Lung (tissue), 12 donors: ENCODE data around the gene BMS1. TPM values are rescaled to one million over a fixed set of nuclear protein-coding genes. Genes with fewer than 3 reads are reported as not detected.
"Not testable (repeated sequence)": the region's sequence is repeated elsewhere in the genome, so short reads cannot be mapped to it uniquely, and the experiment has no call there.

Experiments
- ATAC-seq: fragments of 200-7000 bp; cut with Tn5 transposase; one replicate; pipeline ENCODE4 v1.9.1; 2020; ENCODE audit warnings: moderate number of reproducible peaks; ENCODE audit not compliant: insufficient read depth, low FRiP score
- DNase-seq, 3 donors: peaks; one replicate each; pipeline ENCODE4 v3.0.0-alpha.2; 2013 to 2017
- H3K27ac ChIP-seq, 2 donors: one replicate each; pipeline ENCODE4 v1.5.1; 2013; ENCODE audit warnings: mild to moderate bottlenecking in 2 of 2, moderate library complexity in 2 of 2, control low read depth in 1 of 2, inconsistent platforms in 1 of 2, low read depth in 1 of 2, low read length in 1 of 2
- H3K27me3 ChIP-seq, 3 donors: one replicate each; pipeline ENCODE4 v1.5.1; 2013; ENCODE audit warnings: low read length in 2 of 3; ENCODE audit not compliant: control insufficient read depth in 3 of 3, insufficient read depth in 3 of 3
- H3K36me3 ChIP-seq, 4 donors: one replicate each; pipeline ENCODE4 v1.5.1; 2013; ENCODE audit warnings: low read length in 4 of 4, mild to moderate bottlenecking in 1 of 4, moderate library complexity in 1 of 4; ENCODE audit not compliant: control insufficient read depth in 4 of 4, insufficient read depth in 4 of 4
- H3K4me1 ChIP-seq, 5 donors: one replicate each; pipeline ENCODE4 v1.5.1; 2013; ENCODE audit warnings: low read length in 5 of 5, mild to moderate bottlenecking in 2 of 5, moderate library complexity in 1 of 5; ENCODE audit not compliant: control insufficient read depth in 5 of 5, insufficient read depth in 5 of 5
- H3K4me3 ChIP-seq: one replicate; pipeline ENCODE4 v1.5.1; 2013; ENCODE audit warnings: mild to moderate bottlenecking, control low read depth, moderate library complexity
- H3K9ac ChIP-seq, 2 donors: one replicate each; pipeline ENCODE4 v1.5.1; 2013; ENCODE audit warnings: low read length in 2 of 2, control low read depth in 1 of 2; ENCODE audit not compliant: insufficient read depth in 1 of 2
- H3K9me3 ChIP-seq, 4 donors: one replicate each; pipeline ENCODE4 v1.5.1; 2013; ENCODE audit warnings: low read length in 3 of 4, mild to moderate bottlenecking in 1 of 4, moderate library complexity in 1 of 4; ENCODE audit not compliant: control insufficient read depth in 4 of 4, insufficient read depth in 3 of 4
- CTCF ChIP-seq: IDR thresholded peaks from 2 replicates; pipeline ENCODE4 v1.5.1; 2012; ENCODE audit warnings: mild to moderate bottlenecking; ENCODE audit errors: control extremely low read depth, extremely low read depth
- WGBS, 2 donors: extraction: QIAGEN DNeasy Blood & Tissue Kit; methylation state at CpG; one replicate each; pipeline ENCODE4 v1.1.7; 2013; 5-methylcytosine and 5-hydroxymethylcytosine counted together
- polyA plus RNA-seq, 2 donors: library from polyadenylated mRNA; stranded (reverse); fragments of 200-250 nt; gene quantifications; one replicate each; pipeline ENCODE4 v1.2.1, GENCODE V29; 2013
- total RNA-seq, 2 donors: library from RNA; depleted of rRNA in 1 of 2; stranded (reverse); fragments of >200 nt in 1 of 2; gene quantifications; one replicate each; pipeline ENCODE4 v1.2.1, GENCODE V29; 2014 to 2021
- donor health status: control.
- donor health status: control.
- donor health status: Bipolar disorder and iron deficiency.
- donor health status: healthy.
- donor health status: DM: yes; HTN: yes; CAD: no.

BMS1 gene
- total and polyA plus RNA-seq, 4 donors: 6.7 to 15.6 (median 13.8) TPM

- 57 to 80% methylated on average over 6 of the region's 6 CpGs for WGBS, 2 donors
- Histone ChIP-seq H3K27ac (no peak overlapping the region), H3K27me3 (no peaks in the 10 kb centered on the region), H3K4me1 (peaks cover 0 to 2% (median 0%) of the 10 kb centered on the region in 5 donors), H3K9ac (no peak overlapping the region), H3K36me3 (peaks cover 13 to 36% (median 29%) of the 10 kb centered on the region in 4 donors), H3K4me3 (no peak overlapping the region), H3K9me3 (peaks cover 0 to 2% (median 0%) of the 10 kb centered on the region in 4 donors)
- ATAC-seq (no peak), DNase-seq (no peak)
- TF ChIP-seq CTCF: no peak
Observed at GRCh38 chr10:42827201-42827600, 44.6 kb downstream of the BMS1 start.

GRCh38 chr10:42828391-42828790 lies 45.8 kb downstream of the BMS1 start:
- ATAC-seq, H3K9ac ChIP-seq, DNase-seq, H3K9me3 ChIP-seq, H3K27me3 ChIP-seq, H3K4me1 ChIP-seq, H3K4me3 ChIP-seq, H3K27ac ChIP-seq: not testable (repeated sequence)
- WGBS, 2 donors: 89 to 94% methylated on average over 4 of the region's 4 CpGs
- peaks cover 17 to 29% (median 27%) of the 10 kb centered on the region in 4 donors for H3K36me3 ChIP-seq

GRCh38 chr10:42830237-42830636 lies 47.6 kb downstream of the BMS1 start:
- WGBS, 2 donors: 58 to 61% methylated on average over 7 of the region's 7 CpGs
- peaks cover 11 to 26% (median 18%) of the 10 kb centered on the region in 4 donors for H3K36me3 ChIP-seq
- peaks cover 0 to 2% (median 0%) of the 10 kb centered on the region in 5 donors for H3K4me1 ChIP-seq
- no peak for TF ChIP-seq CTCF
- H3K27me3 ChIP-seq: no peaks in the 10 kb centered on the region
- ATAC-seq (no peak), DNase-seq (peak in 1 of 3 donors; percentile 24)
- H3K9me3 ChIP-seq: no peaks in the 10 kb centered on the region
- no peak overlapping the region for H3K9ac ChIP-seq
- no peak overlapping the region for H3K4me3 ChIP-seq
- H3K27ac ChIP-seq: no peak overlapping the region

- Histone ChIP-seq H3K36me3 (peaks cover under 1 to 8% (median 7%) of the 10 kb centered on the region in 4 donors), H3K4me3 (no peak overlapping the region), H3K9ac (no peak overlapping the region), H3K27me3 (peaks cover 0 to 11% (median 5%) of the 10 kb centered on the region in 3 donors), H3K27ac (no peak overlapping the region), H3K9me3 (no peaks in the 10 kb centered on the region), H3K4me1 (peaks cover 0 to 1% (median 0%) of the 10 kb centered on the region in 5 donors)
- 60 to 70% methylated on average over 14 of the region's 14 CpGs for WGBS, 2 donors
- no peak for ATAC-seq
- TF ChIP-seq CTCF: no peak
- DNase-seq: no peak
Observed at GRCh38 chr10:42836096-42836495, 53.5 kb downstream of the BMS1 start.
